GM10266 (cell line): ENCODE results near the gene IDNK.
A peak's percentile ranks its signal among the peaks of the same experiment; 100 is the strongest.

Experiments used
- DNase-seq: peaks from one replicate; pipeline ENCODE4 v3.0.0; 2012; ENCODE audit errors: extremely low spot score
- CTCF ChIP-seq: IDR thresholded peaks from 2 replicates; pipeline ENCODE4 v1.5.1; 2012; ENCODE audit warnings: mild to moderate bottlenecking, low read depth; ENCODE audit not compliant: control insufficient read depth, insufficient read depth; ENCODE audit errors: missing control alignments

Gene IDNK

GRCh38 chr9:83633676-83634075 is 10.7 kb downstream of the IDNK start:
- TF ChIP-seq CTCF = no peak
- no peak for DNase-seq

- no peak for DNase-seq
- no peak for TF ChIP-seq CTCF
Measured at GRCh38 chr9:83636813-83637212, 13.9 kb downstream of the IDNK start.

- TF ChIP-seq CTCF = no peak
- no peak for DNase-seq
Measured at GRCh38 chr9:83637389-83637788, 14.4 kb downstream of the IDNK start.

- no peak for DNase-seq
- no peak for TF ChIP-seq CTCF
Measured at GRCh38 chr9:83639266-83639665, 16.3 kb downstream of the IDNK start.

- DNase-seq = no peak
- no peak for TF ChIP-seq CTCF
Measured at GRCh38 chr9:83642793-83643192, 19.9 kb downstream of the IDNK start.

GRCh38 chr9:83646500-83647239 is 23.7 kb downstream of the IDNK start:
- DNase-seq = no peak
- TF ChIP-seq CTCF = no peak

GRCh38 chr9:83649080-83649479 is 26.1 kb downstream of the IDNK start:
- DNase-seq = peak; percentile 57
- peak; percentile 85 for TF ChIP-seq CTCF
